SK-N-MC (cell line): ENCODE results near the gene SLC35E3.

Experiments used
- EZH2 ChIP-seq: fragments of 200-600 bp; sonication (generic); IDR thresholded peaks from one replicate; pipeline ENCODE4 v1.6.1; 2017; ENCODE audit warnings: antibody characterized with exemption
- POLR2AphosphoS5 ChIP-seq: IDR thresholded peaks from 2 replicates; pipeline ENCODE4 v1.6.1; 2012; ENCODE audit warnings: mild to moderate bottlenecking, low read depth, low read length, borderline replicate concordance

DNA sequence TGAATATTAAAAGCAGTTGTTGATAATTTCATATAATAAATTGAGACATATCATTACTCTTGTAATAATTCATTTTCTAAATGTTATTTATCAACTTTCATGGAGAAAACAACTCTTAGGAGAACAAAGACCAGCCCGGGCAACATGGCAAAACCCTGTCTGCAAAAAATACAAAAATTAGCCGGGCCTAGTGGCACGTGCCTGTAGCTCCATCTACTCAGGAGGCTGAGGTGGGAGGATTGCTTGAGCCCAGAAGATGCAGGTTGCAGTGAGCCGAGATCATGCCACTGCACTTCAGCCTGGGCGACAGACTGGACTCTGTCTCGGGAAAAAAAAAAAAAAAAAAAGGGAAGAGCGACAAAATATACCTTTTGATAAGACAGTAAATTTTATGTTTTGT lies 21.2 kb downstream of the SLC35E3 start:
- TF ChIP-seq EZH2 (no peak), POLR2AphosphoS5 (no peak)
